Activated T-cell treated with anti-CD3 and anti-CD28 coated beads, Interleukin-2, amount 50 U/mL, for 1 hour (primary cell): Measurements from ENCODE around the gene TECRL.

ENCODE experiments used
- DNase-seq: peaks from one replicate; pipeline ENCODE4 v3.0.0-alpha.2; 2020

Gene TECRL

DNA sequence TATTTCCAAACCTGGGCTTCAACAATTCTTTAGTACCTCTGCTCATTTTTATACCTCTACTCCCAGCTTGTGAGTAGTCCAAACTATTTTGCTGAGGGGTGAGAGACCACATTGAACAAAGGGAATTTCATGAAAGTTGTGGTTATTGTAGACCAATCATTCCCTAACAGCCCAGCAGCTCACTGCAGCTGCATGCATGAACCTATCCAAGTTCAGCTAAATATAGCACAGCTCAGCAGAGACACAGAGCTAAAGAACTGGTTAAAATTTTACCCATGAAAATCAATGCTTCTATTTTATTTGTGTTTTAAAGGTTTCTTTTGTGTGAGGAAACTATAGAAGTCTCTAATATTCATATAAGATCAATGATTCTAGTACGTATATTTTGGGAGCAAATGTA lies 82.7 kb downstream of the TECRL start:
- DNase-seq, result no peak

DNA sequence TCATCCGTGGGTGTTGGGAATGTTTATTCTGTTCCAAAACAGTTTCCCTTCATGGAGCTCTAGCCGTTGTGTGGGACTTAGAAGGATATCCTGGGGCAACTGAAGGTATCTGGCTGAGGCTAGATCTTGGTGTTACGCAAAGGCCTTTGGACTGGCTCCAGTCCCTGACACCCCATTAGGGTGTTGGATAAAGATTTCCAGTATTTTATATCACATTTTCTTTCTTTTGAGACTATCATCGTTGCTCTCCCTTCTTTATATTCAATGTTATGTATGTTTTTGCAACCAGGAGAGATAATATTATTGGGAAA lies 103.0 kb downstream of the TECRL start:
- DNase-seq, result no peak

DNA sequence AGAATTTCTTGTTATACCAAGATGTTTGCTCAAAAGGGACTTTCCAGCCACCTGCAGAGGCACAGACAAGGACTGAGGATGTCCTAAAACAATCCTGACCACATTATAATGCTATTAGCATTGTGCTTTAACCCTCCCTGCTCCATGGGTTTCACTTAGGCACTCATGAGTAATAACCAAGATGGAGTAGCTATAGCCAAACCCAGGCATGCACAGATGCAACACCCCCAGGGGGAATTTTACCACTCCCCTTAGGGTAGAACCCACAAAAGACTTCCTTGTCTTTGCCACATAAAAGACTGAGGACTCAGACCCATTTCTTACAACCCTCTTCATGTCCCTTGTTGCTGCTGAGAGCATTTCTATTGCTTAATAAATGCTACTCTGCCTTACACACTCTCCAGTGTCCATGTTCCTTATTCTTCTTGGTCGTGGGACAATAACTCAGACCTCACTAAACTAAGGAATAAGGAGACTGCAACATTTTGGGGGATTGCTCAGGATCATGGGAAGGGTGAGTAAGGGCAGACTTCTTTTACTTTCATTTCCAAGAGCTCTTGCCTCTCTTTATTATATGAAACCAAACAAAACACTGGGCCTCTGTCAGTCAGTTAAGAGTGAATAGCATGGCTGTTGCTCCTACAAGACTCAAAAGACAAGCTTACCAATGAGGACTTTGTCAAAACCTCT lies 103.5 kb downstream of the TECRL start:
- DNase-seq, result no peak

DNA sequence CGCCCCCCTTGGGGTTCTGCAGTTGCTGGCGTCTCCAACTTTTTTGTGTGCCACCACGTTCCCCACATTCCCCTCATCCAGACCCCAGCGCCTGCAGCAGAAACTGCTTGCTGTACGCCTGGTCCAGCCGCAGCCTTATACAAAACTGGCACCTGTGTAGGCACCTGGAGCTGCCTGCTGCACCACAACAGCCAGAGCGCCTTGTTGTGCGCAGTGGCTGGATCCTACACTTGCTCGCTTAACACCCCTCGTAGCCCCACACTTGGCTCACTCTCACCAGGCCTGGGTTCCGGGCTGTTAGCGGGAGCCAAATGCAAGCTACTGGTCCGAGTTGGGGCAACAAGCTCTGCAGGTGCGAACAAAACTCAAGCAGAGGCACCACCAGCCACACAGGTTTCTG lies 136.8 kb downstream of the TECRL start:
- DNase-seq, result no peak

DNA sequence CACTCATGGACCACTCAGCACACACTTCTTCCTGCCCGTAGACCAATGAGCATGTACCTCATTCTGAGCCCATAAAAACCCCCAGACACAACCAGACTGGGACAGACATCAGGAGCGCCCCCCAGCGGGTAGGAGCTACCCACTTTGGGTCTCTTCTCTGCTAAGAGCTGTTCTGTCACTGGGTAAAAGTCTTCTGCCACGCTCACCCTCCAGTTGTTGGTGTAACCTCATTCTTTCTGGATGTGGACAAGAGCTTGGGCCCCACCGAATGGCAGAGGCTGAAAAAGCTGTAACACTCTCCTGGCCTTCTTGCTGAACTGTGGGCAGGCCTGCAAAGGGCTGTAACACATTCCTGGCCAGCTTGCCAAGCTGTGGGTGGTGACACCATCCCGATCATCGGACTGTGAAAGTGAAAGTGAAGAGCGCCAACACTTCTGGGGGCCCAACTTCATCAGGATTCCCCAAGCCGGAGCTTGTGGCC lies 137.6 kb downstream of the TECRL start:
- no peak for DNase-seq

DNA sequence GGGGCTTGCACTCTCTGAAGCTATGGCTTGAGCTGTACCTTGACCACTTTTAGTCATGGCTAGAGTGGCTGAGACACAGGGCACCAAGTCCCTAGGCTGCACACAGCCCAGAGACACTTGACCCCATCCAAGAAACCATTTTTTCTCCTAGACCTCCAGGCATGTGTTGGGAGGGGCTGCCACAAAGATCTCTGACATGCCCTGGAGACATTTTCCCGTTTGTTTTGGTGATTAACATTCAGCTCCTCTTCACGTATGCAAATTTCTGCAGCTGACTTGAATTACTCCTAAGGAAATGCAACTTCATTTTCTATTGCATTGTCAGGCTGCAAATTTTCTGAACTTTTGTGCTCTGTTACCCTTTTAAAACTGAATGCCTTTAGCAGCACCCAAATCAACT lies 142.6 kb downstream of the TECRL start:
- no peak for DNase-seq

DNA sequence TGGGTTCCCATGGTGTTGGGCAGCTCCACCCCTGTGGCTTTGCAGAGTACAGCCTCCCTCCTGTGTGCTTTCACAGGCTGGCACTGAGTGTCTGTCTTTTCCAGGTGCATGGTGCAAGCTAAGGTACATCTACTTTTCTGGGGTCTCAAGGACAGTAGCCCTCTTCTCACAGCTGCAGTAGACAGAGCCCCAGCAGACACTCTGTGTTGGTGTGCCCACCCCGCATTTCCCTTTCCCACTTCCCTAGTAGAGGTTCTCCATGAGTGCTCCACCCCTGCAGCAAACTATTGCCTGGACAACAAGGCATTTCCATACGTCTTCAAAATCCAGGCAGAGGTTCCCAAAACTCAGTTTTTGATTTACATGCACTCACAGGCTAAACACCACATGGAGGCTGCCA lies 143.0 kb downstream of the TECRL start:
- no peak for DNase-seq

DNA sequence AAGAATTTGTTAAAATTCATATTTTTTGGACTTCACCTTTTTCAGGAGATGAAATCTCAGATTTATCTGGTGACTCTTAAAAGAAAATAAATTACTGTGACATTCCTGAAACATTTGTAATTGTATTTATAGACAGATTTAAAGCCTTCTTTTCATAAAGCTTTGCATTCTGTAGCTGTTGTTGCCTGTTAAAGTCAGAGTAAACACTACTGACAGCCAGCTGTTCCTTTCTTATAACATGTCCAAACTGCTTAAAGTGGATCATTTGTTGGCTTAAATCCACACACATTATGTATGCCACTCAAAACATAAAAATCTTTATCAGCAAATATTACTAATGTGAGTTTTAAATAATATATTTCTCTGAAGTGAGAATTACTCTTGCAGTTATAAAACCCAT lies 157.5 kb downstream of the TECRL start:
- no peak for DNase-seq

DNA sequence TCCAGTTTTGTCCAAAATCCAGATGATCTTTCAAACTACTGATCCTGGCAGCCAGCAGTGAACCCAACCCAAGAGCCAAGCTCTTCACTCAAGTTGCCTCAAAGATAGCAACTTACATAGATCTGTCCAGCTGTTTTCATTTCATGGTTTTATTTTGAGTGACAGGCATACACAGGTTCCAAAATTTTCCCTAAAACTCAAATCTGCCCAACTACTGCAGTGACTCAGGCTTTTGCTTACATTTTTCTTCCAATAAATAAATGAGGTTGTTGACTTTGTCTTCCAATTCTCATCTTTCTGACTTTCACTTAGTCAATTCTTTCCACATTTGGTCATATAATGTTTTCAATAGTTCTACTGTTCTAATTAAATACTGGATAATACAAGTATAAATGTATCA lies 158.8 kb downstream of the TECRL start:
- no peak for DNase-seq

DNA sequence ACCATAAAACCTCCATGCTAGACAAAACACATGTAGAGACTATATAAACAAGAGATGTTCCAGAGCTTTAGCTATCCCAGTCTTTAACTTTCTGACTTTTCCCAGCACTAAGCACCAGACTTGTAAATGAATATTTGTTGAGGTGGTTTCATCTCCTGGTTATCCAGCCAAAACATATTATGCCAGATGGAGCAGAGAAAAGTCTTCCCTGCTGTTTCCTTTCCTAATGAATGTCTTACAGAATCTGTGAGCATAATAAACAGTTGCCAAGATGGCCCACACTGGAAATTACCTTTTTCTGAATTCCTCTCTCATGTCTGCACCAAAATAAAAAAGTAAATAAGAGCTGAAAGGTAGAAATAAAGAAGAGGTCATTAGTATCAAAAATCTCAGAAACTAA lies 159.2 kb downstream of the TECRL start:
- DNase-seq, result no peak

DNA sequence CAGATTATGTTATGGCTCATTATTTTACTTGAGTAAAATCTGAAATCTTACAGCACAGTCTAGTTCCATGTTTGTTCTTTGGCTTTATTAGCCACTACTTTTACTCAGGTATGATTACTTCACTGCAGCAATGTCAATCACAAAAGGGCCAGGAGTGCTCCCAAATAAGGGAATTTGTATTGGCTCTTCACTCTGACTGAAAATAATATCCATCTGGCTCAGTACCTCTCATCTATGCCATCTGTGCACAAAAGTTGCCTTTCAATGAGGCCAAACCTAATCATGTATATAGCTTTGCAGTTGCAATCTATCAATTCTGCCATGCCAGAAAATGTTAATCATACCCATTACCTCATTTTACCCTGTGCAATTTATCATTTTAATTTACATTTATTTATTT lies 161.1 kb downstream of the TECRL start:
- DNase-seq, result no peak

DNA sequence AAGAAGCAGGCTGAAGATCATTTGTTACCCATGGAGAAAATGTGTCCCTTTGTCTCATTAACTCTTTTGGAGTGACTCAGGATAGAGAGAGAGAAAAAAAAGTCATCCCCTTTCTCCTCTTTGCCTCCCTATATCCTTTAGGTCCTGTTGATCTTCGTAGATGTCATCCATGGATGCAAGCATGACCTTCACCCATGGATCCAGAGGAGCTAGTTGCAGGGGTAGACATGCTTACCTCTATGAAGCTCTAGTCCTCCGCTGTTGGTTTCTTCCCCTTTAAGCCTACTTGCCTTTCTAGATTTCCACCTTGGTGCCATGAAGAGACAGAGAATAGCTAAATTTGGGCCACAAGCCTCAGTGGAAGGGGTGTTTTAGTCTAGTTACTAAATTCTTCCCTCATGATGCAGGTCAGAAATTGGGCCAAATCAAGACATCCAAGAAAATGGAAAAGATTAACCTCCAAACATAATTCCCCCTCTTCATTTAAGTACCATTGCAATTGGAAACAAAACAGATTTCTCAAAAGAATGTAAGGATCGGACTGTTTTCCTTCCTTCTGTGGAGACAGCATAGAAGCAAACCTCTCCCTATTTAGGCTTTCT lies 178.4 kb downstream of the TECRL start:
- no peak for DNase-seq
